AML-193 (cell line): Measurements from ENCODE around the gene PEF1.

Experiments
- DNase-seq, 2 experiments: peaks; one replicate each; lab custom pipeline; 2025; lab: John Stamatoyannopoulos, UW

The PEF1 gene

GRCh38 chr1:31644560-31645273 is at the start of gene PEF1:
Gene PEF1, minus strand, starts transcription at chr1:31644876. Its CDS starts 12 bp downstream, at chr1:31644864.
- peak; percentile 96 for DNase-seq

GRCh38 chr1:31693231-31693630 is 48.6 kb upstream of the PEF1 start:
- no peak for DNase-seq

GRCh38 chr1:31691951-31692350 is 47.3 kb upstream of the PEF1 start:
- no peak for DNase-seq

- no peak for DNase-seq
Observed at GRCh38 chr1:31691446-31691845, 46.8 kb upstream of the PEF1 start.

GRCh38 chr1:31690921-31691320 is 46.2 kb upstream of the PEF1 start:
- no peak for DNase-seq

- DNase-seq = no peak
Observed at GRCh38 chr1:31689854-31690253, 45.2 kb upstream of the PEF1 start.

GRCh38 chr1:31689379-31689778 is 44.7 kb upstream of the PEF1 start:
- DNase-seq = no peak

GRCh38 chr1:31688233-31688918 is 43.7 kb upstream of the PEF1 start:
- no peak for DNase-seq

GRCh38 chr1:31687601-31688000 is 42.9 kb upstream of the PEF1 start:
- DNase-seq = no peak

- DNase-seq = no peak
Observed at GRCh38 chr1:31685795-31686194, 41.1 kb upstream of the PEF1 start.

- no peak for DNase-seq
Observed at GRCh38 chr1:31683997-31684396, 39.3 kb upstream of the PEF1 start.

GRCh38 chr1:31681415-31681814 is 36.7 kb upstream of the PEF1 start:
- no peak for DNase-seq

- no peak for DNase-seq
Observed at GRCh38 chr1:31679676-31680230, 35.1 kb upstream of the PEF1 start.

GRCh38 chr1:31679091-31679490 is 34.4 kb upstream of the PEF1 start:
- DNase-seq = no peak

- DNase-seq = no peak
Observed at GRCh38 chr1:31678681-31679080, 34.0 kb upstream of the PEF1 start.

- DNase-seq = no peak
Observed at GRCh38 chr1:31677949-31678348, 33.3 kb upstream of the PEF1 start.

GRCh38 chr1:31677401-31677800 is 32.7 kb upstream of the PEF1 start:
- no peak for DNase-seq

- no peak for DNase-seq
Observed at GRCh38 chr1:31675756-31676155, 31.1 kb upstream of the PEF1 start.

GRCh38 chr1:31675161-31675560 is 30.5 kb upstream of the PEF1 start:
- DNase-seq = no peak

GRCh38 chr1:31674626-31675025 is 29.9 kb upstream of the PEF1 start:
- DNase-seq = no peak

GRCh38 chr1:31673433-31673832 is 28.8 kb upstream of the PEF1 start:
- DNase-seq = no peak

GRCh38 chr1:31672986-31673385 is 28.3 kb upstream of the PEF1 start:
- no peak for DNase-seq

GRCh38 chr1:31671561-31672201 is 27.0 kb upstream of the PEF1 start:
- DNase-seq = no peak
